NCI-H2029 treated with DMSO at 0.1 percent for 48 hours (cell line): ENCODE measurements around the gene ATF7IP2.
"Not testable (repeated sequence)": the region's sequence is repeated elsewhere in the genome, so short reads cannot be mapped to it uniquely, and the experiment has no call there.

Source experiments
- DNase-seq: peaks from one replicate; lab custom pipeline; 2025; lab: John Stamatoyannopoulos, UW

Gene ATF7IP2, protein sequence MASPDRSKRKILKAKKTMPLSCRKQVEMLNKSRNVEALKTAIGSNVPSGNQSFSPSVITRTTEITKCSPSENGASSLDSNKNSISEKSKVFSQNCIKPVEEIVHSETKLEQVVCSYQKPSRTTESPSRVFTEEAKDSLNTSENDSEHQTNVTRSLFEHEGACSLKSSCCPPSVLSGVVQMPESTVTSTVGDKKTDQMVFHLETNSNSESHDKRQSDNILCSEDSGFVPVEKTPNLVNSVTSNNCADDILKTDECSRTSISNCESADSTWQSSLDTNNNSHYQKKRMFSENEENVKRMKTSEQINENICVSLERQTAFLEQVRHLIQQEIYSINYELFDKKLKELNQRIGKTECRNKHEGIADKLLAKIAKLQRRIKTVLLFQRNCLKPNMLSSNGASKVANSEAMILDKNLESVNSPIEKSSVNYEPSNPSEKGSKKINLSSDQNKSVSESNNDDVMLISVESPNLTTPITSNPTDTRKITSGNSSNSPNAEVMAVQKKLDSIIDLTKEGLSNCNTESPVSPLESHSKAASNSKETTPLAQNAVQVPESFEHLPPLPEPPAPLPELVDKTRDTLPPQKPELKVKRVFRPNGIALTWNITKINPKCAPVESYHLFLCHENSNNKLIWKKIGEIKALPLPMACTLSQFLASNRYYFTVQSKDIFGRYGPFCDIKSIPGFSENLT

DNA sequence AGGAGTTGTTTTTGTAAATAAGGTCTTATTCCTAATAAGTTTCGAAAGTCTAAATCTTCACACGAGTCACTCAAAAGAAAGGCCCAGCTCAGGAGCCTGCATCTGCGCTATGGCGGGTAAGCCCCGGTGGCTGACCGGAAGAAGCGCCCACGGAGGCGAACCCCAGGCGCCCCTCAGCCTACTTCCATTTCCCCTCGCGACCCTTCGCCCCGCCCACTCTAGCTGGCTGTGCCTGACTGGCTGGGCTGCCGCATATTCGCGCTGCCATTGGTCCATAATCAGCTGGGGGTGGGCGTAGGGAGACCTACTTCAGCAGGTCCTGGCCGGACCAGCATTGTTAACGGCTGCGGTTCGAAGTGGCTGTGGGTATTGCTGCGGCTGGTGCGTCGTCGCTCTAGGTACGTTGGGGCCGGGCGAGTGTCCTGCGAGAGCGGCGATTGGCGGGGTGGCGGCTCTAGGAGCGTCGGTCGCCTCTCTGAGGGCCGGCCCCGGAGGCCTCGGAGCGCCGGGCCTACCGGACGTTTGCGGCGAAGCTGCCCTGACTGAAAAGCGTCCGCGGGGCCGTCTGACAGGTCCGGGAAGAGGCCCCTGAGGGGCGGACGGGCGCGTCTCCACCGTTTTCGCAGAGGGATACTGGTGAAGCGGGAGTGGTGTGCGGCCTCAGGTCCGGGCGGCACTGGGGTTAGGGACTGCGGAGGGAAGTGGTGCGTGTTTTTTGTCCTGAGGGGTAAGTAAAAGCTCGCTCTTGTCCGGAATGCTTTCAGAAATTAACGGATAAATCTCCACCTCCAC lies at the start of gene ATF7IP2:
ATF7IP2 (plus strand) TSS at position 337 of the 792 bp plus-strand sequence. CDS start 44,560 bp downstream, outside the sequence.
- DNase-seq: peak; percentile 22

DNA sequence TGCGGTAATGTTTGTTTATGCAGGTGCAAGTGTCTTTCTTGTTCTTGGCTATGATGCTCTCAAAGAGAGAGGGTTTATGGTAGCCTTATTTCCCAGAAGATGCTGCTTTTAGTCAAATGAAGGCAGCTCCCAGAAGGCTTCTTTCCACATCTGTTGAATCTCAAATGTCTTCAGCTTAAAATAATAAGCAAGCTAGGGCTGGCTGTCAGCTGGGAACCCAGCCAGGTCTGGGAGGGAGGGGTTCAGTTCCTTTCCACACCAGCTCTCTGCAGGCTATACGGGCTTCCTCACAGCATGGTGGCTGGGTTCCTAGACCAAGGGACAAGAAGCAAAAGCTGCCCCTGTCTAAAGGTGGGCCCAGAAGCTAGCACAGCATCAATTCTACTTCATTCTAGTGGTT lies 47.4 kb upstream of the ATF7IP2 start:
- no peak for DNase-seq

DNA sequence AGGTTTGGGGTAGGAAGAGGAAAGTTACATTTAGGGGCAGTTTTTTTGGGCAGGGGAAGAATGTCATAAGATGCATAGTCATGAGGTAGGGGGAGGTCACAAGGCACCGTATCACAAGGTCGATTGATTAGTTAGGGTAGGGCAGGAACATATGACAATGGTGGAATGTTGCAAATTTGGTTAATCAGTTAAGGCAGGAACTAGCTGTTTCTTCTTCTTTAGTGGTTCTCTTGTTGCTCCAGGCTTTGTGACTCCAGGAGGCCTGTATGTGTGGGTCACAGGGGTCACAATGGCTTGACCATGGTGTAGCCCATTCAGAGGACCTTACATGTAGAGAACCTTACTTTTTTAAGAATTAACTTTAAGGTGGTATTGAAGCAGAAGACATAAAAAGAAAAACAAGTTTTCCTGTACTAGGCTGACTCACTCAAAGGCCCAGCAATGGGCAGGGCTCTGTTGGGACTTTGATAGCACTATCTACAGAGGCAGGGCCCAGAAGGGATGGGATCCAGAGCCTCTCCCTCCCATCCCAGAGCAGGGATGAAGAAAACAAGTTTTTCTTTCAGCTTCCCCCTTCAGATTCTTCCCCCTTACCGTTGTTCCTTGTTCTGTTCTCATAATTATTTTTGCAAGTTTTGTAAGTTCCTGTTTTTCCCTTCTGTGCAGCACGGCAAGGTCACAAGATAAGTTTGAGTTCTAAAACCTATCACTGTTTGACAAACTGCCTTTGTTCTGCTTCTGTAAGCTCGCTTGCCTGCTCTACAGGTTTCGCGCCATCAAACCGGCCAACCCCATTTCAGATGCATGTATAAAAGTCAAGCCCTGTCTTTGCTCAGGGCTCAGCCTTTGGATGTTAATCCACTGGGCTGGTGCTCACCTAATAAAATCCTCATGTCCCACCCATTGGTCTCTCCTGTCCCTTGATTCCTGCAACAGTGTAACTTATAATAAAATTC lies 45.8 kb upstream of the ATF7IP2 start:
- no peak for DNase-seq

DNA sequence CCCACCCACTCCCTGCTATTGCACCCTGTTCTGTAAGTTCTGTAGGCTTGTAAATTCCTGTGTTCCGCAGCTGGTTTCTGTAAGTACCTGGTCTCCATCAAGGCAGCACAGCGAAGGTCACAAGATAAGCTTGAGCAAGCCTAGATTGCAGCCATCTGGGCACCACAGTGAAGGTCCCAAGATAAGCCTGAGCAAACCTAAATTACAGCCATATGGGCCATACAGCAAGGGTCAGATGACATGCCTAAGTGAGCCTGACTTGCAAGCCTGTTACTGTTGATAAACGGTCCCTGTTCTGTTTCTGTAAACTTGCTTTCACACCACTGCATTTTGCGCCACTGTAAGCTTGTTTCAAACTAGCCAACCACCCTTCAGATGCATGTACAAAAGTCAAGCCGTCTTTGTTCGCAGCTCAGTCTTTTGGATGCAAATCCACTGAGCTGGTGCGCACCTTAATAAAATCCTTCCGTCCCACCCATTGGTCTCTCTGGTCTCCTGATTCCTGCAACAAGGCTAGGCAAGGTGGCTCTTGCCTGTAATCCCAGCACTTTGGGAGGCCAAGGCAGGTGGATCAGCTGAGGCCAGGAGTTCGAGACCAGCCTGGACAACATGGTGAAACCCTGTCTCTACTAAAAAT lies 42.6 kb upstream of the ATF7IP2 start:
- no peak for DNase-seq

DNA sequence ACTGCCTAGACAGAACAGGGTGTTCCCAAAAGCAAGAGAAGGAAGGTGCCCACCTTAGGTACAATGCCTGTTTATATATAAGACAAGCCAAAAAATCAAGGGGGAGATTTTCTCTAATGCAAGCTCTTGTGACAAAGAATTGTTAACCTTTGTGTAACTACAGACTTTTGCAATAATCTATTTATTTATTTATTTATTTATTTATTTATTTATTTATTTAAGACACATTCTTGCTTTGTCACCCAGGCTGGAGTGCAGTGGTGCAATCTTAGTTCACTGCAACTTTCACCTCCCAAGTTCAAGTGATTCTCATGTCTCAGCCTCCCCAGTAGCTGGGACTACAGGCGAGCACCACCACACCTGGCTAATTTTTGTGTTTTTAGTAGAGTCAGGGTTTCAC lies 41.2 kb upstream of the ATF7IP2 start:
- not testable (repeated sequence) for DNase-seq

DNA sequence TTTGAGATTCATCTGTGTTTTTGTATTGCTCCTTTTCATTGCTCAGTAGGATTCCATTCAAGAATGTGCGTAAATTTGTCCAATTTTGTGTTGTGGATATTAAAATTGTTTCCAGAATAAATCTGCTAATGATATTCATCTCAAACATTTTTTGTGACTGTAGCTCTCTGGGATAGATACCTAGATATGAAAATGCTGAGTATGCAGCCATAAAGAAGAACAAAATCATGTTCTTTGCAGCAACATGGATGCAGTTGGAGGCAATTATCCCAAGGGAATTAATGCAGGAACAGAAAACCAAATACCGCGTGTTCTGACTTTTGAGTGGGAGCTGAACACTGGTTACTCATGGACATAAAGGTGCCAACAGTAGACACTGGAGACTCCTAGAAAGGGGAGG lies 40.2 kb upstream of the ATF7IP2 start:
- DNase-seq: no peak

DNA sequence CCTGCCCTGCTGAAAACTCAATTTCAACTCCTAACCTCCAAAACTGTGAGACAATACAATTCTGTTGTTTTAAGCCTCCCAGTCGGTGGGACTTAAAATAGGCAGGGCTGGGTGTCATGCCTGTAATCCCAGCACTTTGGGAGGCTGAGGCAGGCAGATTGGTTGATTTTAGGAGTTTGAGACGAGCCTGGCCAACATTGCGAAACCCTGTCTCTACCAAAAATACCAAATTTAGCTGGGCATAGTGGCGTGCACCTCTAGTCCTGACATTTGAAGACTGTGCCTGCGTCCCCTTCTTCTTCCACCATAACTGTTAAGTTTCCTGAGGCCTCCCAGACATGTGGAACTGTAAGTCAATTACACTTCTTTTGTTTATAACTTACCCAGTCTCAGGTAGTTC lies 36.0 kb upstream of the ATF7IP2 start:
- DNase-seq: no peak

DNA sequence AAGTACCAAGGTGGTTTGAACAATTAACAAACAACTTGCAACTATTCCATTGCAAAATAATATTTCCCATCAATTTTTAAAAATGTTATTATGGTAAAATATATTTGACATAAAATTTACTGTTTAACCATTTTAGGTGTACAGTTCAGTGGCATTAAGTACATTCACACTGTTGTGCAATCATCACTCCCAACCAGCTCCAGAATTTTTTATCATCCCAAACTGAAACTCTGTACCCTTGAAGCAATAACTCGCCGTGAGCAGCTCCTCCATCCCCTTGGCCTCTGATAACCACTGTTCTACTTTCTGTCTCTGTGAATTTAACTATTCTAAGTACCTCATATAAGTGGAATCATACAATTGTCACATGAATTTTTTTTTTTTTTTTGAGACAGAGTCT lies 33.6 kb upstream of the ATF7IP2 start:
- DNase-seq: no peak

DNA sequence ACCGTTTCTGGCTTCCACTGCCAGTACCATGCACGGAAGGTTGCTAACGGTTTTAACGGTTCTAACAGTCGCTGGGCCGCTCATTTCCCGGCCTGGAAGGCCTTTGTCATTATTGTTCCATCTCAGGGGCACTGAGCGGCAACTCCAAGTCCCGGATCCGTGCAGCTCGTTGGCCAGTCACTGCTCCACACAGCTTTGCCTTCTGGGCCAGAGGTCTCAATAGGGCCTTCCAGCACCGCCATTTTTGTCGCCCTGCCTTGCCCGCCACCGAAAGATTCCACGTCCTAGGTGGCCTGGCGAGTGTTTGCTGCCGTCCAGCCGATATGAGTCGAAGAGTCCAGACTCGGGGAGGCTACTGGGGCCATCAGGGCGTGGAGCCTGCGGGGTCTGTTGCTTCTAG lies 30.3 kb upstream of the ATF7IP2 start:
- DNase-seq: no peak

DNA sequence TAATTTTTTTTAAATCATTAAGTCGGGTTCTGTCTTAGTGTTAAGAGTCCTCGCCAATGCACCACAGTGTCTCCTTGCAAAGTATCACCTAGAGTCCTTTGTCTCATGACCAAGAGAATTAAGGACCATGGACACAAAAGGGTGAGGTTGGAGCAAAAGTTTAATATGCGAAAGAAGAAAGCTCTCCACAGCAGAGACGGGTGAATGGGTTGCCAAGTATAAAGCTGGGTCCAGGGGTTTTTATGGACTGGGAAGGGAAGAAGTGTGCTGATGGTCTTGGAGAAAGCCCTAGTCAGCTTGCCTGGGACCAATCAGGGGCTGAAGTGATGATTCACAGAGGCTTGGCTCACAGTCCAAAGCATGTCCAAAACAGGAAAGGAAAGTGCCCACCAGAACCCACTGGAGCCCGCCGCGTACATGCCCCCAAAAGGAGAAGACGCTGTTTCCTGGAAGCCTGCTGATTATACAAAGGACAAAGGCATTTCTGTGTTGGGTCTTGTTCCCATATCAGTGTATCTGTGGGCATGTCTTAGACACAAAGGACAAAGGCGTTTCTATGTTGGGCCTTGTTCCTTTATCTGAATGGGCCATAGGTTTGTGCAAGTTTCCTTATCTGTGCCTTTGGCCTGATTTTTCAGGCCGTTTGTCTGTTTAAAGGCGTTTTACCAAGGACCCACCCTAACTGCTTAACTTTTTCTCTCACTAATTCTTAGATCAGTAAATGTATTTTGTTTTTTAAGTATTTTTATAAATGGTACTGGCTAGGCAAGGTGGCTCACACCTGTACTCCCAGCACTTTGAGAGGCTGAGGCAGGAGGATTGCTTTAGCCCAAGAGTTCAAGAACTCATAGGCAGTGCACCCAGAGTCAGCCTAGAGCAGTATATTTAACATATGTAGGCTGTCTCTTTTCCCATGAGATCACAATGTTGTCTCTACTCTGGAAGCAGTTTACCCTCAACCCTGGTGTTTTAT lies 28.7 kb upstream of the ATF7IP2 start:
- DNase-seq: no peak

DNA sequence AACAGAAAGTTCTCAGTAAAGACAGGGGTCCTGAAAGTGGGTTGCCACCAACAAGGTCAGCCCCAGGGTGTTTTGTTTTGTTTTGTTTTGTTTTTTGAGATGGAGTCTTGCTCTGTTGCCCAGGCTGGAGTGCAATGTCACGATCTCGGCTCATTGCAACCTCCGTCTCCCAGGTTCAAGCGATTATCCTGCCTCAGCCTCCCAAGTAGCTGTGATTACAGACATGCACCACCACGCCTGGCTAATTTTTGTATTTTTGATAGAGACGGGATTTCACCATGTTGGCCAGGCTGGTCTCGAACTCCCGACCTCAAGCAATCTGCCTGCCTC lies 24.1 kb upstream of the ATF7IP2 start:
- DNase-seq: not testable (repeated sequence)

DNA sequence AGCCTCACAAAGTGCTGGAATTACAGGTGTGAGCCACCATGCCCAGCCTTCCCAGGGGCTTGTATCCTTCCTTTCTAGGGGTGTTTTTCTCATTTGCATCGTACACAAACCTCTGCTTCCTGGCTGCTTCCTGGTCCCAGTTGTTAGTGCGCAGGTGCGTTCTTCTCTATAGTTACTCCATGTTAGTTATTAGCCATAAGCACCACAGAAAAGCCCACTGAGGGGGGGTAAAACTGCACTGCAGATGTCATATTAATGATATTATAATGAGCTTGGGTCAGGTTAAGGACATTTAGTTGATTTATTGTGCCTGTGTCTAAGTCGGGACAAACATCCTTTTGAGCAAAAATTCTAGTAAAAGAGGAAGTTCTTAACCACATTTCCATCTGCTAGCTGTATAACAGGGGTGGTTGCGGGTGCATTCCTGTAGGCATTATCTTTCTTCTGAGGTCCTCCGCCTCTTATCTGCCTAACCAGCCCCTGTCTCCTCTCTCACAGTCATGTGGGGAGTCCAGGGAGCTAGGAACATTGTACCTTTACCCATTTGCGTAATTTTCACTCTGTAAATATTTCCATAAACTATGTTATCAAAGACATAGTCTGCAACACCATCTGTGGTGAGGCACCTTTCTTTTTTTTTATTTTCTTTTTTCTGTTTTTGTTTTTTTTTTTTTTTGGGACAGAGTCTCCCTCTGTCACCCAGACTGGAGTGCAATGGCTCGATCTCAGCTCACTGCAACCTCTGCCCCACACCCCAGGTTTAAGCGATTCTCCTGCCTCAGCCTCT lies 23.6 kb upstream of the ATF7IP2 start:
- DNase-seq: no peak

DNA sequence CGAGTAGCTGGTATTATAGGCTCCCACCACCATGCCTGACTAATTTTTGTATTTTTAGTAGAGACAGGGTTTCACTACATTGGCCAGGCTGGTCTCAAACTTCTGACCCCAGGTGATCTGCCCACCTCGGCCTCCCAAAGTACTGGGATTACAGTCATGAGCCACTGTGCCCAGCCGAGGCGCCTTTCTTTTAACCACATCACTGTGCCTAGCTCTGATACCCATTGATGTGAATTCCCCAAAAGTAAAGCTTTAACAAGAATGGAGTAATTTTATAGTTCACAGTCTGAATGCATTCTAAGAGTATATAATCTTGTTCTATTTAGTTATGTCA lies 23.0 kb upstream of the ATF7IP2 start:
- DNase-seq: not testable (repeated sequence)

DNA sequence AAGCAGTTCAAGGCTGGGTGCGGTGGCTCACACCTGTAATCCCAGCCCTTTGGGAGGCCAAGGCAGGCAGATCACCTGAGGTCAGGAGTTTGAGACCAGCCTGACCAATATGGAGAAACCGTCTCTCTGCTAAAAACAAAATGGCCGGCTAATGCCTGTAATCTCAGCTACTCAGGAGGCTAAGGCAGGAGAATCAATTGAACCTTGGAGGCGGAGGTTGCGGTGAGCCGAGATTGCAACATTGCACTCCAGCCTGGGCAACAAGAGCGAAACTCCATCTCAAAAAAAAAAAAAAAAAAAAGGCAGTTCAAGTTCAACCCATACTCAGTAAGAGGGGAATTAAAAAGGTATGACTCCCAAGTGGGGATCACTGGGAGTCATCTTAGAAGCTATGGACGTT lies 19.2 kb upstream of the ATF7IP2 start:
- DNase-seq: not testable (repeated sequence)

DNA sequence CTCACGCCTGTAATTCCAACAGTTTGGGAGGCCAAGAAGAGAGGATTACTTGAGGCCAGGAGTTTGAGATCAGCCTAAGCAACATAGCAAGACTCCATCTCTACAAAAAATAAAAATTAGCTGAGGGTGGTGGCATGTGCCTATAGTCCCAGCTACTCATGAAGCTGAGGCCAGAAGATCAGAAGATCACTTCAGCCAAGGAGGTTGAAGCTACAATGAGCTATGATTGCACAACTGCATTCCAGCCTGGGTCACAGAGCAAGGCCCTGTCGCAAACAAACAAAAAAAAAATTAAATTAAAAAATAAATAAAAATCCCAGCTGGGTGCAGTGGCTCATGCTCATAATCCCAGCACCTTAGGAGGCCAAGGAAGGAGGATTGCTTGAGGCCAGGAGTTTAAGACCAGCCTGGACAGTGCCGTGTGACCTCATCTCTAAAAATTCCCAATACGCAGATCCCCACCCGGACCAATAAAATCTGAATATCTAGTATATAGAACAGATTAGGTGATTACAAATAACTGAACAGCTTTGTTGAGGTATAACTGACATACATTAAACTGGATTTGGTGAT lies 18.2 kb upstream of the ATF7IP2 start:
- DNase-seq: no peak

DNA sequence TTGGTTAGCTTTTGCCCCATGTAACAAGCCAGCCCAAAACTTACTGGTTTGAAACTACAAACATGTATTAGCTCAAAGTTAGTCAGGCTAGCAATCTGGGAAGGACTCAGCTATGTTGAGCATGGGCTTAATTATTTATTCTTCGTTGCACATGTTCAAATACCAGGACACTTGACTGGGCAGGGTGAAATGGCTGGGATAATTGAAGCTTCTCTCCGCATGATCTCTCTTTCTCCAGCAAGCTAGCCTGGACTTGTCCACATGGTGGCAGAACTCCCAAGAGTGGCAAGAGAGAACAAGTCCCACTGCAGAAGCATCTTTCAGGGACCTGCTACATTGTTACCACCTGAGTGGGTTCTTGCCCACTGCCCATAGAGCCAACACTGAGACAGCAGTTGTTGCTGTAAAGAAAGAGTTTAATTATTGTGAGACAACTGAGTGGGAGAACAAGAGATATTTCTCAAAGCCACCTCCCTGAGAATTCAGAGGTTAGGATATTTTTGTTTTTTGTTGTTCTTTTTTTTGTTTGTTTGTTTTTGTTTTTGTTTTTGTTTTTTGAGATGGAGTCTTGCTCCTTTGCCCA lies 16.8 kb upstream of the ATF7IP2 start:
- no peak for DNase-seq

DNA sequence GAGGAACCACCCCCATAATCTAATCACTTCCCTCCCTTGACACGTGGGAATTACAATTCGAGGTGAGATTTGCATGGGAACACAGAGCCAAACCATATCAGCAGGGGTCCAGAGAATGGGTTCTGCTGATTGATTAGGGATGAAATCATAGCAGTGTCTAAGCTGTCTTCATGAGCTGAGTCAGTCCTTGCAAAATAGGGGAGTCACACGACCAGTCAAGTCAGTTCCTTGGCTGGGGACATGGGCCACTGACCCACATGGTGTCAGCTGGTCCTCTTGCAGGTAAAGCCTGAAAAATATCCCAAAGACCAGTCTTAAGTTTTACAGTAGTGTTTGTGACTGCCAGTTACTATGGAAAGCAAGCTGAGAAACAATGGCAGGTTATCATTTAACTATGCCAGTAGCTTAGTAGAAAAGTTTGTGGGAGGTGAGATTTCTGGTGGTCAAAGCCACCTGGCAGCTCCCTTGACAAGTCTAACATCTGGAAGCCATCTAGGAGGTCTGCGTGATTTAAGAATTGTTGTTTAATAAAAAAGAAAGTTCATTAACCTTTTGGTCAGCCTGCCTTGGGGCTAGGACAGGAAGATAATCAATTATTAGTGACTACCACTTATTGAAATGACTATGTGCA lies 15.7 kb upstream of the ATF7IP2 start:
- no peak for DNase-seq

DNA sequence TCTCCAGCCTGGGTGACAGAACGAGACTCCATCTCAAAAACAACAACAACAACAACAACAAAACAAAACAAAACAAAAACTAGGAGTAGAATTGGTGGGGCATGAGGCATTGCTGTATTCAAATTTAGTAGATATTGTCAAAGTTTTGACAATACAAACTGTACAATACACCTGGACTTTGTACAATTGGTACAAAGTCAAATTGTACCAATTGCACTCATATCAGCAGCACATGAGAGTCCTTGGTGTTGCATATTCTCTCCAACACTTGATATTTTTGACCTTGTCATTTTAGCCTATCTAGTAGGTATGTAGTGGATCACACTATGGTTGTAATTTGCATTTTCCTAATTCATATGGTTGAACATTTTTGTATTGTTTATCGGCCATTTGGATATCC lies 14.3 kb upstream of the ATF7IP2 start:
- DNase-seq: no peak
